ENCODE measurements around the gene TMEM178B.

The TMEM178B gene

DNA sequence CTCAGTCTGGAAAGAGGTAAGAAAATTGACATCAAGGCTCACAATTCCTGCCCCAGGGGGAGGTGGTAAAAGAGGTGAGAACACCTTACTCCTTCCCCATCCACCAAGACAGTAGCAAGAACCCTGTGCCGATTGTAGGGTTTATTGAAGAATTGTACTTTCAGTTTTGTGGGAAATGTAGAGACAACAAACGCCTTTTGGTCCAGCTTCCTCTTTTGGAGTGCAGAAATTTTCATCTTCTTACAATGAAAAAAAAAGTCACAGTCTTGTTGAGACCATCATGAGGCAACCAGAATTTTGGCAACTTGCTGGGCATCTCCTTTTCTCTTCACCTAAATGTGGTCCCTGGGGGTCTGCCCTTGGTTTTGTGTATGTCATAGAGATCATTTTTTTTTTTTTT, 217.7 kb downstream of the TMEM178B start:
- TF ChIP-seq ZNF274 (IDR thresholded peaks at IDR 0.05; ENCODE audit: low read depth, low read length) (no peak), YY1 (IDR thresholded peaks at IDR 0.05; ENCODE audit: insufficient read depth, insufficient read length) (no peak), SUZ12 (IDR thresholded peaks at IDR 0.05; ENCODE audit: extremely low read depth, insufficient read depth, insufficient read length) (no peak)
- H3K4me3 ChIP-seq (ENCODE audit: insufficient read length, low read depth), result no peak overlapping the region
- no peak for DNase-seq (ENCODE audit: low read depth, low spot score)
- no peaks in the 10 kb centered on the region for H3K36me3 ChIP-seq (ENCODE audit: insufficient read depth, insufficient read length, low read length)
- no peaks in the 10 kb centered on the region for H3K27me3 ChIP-seq (ENCODE audit: insufficient read depth, insufficient read length)
- H3K4me1 ChIP-seq (ENCODE audit: insufficient read depth, insufficient read length), result no peaks in the 10 kb centered on the region
- no peak overlapping the region for H3K9ac ChIP-seq (ENCODE audit: insufficient read length, low read depth)
- no peaks in the 10 kb centered on the region for H3K9me3 ChIP-seq (ENCODE audit: insufficient read depth, low read length)

DNA sequence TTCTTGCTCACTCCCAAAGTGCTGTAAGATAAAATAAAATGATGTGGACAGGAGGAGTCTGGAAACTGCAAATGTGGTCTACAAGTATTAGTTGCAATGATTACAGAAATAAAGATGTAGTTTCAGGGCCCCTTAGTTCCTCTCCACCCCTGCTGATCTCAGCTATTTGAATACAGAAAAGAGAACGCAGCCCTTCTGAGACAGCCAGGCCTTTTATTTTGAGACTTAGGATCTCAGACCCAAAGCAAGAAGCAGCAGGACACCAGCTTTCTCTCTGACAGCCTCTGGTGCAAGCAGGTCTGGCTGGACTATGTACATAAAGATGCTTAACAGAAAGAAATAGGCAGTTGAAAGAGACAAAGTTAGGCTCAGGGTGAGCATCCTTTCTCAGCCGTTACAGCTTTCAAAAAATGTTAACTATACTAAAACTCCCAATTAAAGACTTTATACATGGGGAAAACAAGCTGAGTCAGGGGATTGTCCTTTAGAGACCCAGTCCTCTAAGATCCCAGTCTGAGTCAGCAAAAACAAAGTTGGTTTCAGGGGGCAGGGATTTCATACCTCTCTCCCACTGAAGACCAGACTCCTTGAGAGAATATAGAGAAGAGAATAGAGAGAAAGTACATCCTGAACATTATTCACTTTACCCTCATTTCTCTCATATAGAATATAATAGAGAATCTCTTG, 220.4 kb downstream of the TMEM178B start:
- Histone ChIP-seq H3K9me3 (ENCODE audit: insufficient read depth, low read length) (no peaks in the 10 kb centered on the region), H3K27me3 (ENCODE audit: insufficient read depth, insufficient read length) (no peaks in the 10 kb centered on the region), H3K9ac (ENCODE audit: insufficient read length, low read depth) (no peak overlapping the region), H3K36me3 (ENCODE audit: insufficient read depth, insufficient read length, low read length) (no peaks in the 10 kb centered on the region), H3K4me3 (ENCODE audit: insufficient read length, low read depth) (no peak overlapping the region), H3K4me1 (ENCODE audit: insufficient read depth, insufficient read length) (no peaks in the 10 kb centered on the region)
- no peak for DNase-seq (ENCODE audit: low read depth, low spot score)
- no peak for TF ChIP-seq YY1 (IDR thresholded peaks at IDR 0.05; ENCODE audit: insufficient read depth, insufficient read length)
- TF ChIP-seq SUZ12 (IDR thresholded peaks at IDR 0.05; ENCODE audit: extremely low read depth, insufficient read depth, insufficient read length), result no peak
- no peak for TF ChIP-seq ZNF274 (IDR thresholded peaks at IDR 0.05; ENCODE audit: low read depth, low read length)

DNA sequence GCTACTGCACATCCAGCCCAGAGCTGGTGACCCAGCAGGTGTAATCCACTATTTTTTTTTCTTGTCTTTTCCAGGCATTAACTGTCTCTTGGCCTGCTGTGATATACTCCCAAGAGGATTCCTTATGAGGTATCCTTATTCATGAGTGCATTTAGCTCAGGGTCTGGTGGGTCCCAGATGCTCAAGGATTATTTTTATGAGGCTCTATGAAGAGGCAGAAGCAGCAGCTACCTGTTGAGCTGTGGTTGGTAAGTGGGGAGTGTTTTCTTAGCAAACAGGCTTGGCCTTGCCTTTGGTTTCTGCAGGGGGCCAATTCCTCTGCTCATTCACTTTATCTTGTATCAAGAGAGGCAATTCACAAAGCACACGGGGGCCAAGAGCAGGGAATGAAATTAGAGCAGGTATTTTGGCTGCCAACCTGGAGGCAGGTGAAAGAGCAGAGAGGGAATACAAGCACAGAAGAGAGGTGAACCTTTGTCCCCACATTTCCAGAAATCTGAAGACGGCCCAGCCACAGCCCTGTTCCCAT, 221.6 kb downstream of the TMEM178B start:
- Histone ChIP-seq H3K27me3 (ENCODE audit: insufficient read depth, insufficient read length) (no peaks in the 10 kb centered on the region), H3K9ac (ENCODE audit: insufficient read length, low read depth) (no peak overlapping the region), H3K4me1 (ENCODE audit: insufficient read depth, insufficient read length) (no peaks in the 10 kb centered on the region), H3K9me3 (ENCODE audit: insufficient read depth, low read length) (no peaks in the 10 kb centered on the region), H3K4me3 (ENCODE audit: insufficient read length, low read depth) (no peak overlapping the region), H3K36me3 (ENCODE audit: insufficient read depth, insufficient read length, low read length) (no peaks in the 10 kb centered on the region)
- TF ChIP-seq ZNF274 (IDR thresholded peaks at IDR 0.05; ENCODE audit: low read depth, low read length), result no peak
- no peak for TF ChIP-seq YY1 (IDR thresholded peaks at IDR 0.05; ENCODE audit: insufficient read depth, insufficient read length)
- no peak for TF ChIP-seq SUZ12 (IDR thresholded peaks at IDR 0.05; ENCODE audit: extremely low read depth, insufficient read depth, insufficient read length)
- no peak for DNase-seq (ENCODE audit: low read depth, low spot score)

DNA sequence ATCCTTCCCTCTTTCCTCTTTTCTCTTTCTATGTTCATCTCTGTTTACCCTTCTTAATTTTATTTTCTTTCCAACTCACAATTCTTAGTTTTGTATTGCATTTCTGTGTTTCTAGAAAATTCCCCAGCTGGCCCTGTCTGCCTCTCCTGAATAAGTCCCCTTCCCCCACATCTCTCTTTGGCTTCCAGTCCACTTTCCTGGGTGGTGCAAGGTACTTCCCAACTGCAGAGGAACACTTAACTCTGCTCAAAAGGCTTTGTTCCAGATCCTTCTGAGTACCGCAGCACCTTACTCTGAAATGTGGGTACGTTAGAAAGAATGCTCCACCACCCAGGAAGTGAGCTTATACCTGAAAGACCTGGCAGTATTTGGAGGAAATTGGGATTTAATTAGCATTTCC, 227.0 kb downstream of the TMEM178B start:
- H3K4me3 ChIP-seq (ENCODE audit: insufficient read length, low read depth), result no peak overlapping the region
- H3K4me1 ChIP-seq (ENCODE audit: insufficient read depth, insufficient read length), result no peaks in the 10 kb centered on the region
- H3K27me3 ChIP-seq (ENCODE audit: insufficient read depth, insufficient read length), result no peaks in the 10 kb centered on the region
- H3K36me3 ChIP-seq (ENCODE audit: insufficient read depth, insufficient read length, low read length), result no peaks in the 10 kb centered on the region
- TF ChIP-seq ZNF274 (IDR thresholded peaks at IDR 0.05; ENCODE audit: low read depth, low read length), result no peak
- no peak for TF ChIP-seq YY1 (IDR thresholded peaks at IDR 0.05; ENCODE audit: insufficient read depth, insufficient read length)
- TF ChIP-seq SUZ12 (IDR thresholded peaks at IDR 0.05; ENCODE audit: extremely low read depth, insufficient read depth, insufficient read length), result no peak
- no peaks in the 10 kb centered on the region for H3K9me3 ChIP-seq (ENCODE audit: insufficient read depth, low read length)
- H3K9ac ChIP-seq (ENCODE audit: insufficient read length, low read depth), result no peak overlapping the region
- DNase-seq (ENCODE audit: low read depth, low spot score), result no peak

DNA sequence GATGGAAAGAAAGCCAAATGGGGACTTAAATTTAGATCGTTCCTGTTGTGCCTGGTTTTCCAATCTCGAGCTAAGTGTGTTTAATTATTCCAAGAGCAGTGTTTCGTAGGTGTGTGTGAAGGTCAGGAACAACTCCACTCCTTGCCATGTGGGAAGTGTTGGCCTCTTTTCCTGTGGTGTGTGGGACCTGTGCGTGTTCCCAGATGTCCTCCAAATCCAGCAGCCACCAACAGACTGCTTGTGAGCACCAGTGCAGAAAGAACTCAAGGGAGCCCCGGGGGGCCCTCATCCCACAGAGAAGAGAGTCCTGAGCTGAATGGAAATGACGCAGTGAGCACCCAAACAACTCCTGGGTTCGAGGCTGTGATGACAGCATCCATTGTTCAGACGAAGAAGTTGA, 227.7 kb downstream of the TMEM178B start:
- no peaks in the 10 kb centered on the region for H3K27me3 ChIP-seq (ENCODE audit: insufficient read depth, insufficient read length)
- no peak overlapping the region for H3K4me3 ChIP-seq (ENCODE audit: insufficient read length, low read depth)
- no peak overlapping the region for H3K9ac ChIP-seq (ENCODE audit: insufficient read length, low read depth)
- no peaks in the 10 kb centered on the region for H3K36me3 ChIP-seq (ENCODE audit: insufficient read depth, insufficient read length, low read length)
- DNase-seq (ENCODE audit: low read depth, low spot score), result no peak
- H3K9me3 ChIP-seq (ENCODE audit: insufficient read depth, low read length), result no peaks in the 10 kb centered on the region
- TF ChIP-seq ZNF274 (IDR thresholded peaks at IDR 0.05; ENCODE audit: low read depth, low read length), result no peak
- no peak for TF ChIP-seq SUZ12 (IDR thresholded peaks at IDR 0.05; ENCODE audit: extremely low read depth, insufficient read depth, insufficient read length)
- no peak for TF ChIP-seq YY1 (IDR thresholded peaks at IDR 0.05; ENCODE audit: insufficient read depth, insufficient read length)
- no peaks in the 10 kb centered on the region for H3K4me1 ChIP-seq (ENCODE audit: insufficient read depth, insufficient read length)

DNA sequence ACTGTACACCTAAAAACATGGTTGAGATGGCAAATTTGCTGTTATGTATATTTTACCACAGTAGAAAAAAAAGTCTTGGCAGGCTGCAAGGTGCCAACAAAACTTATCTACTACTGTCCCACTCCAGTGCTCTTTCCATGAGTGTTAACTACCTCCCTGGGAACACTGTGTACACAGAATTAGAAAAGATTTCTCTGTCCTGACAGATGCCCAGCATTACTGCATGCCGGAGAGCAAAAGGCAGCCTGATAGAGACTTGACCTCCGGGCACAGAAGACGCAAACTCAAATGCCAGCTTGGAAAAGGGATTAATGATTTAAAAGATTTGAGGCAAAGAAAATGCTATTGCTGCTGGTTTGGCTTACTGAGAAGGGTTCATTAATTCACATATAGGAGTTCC, 228.8 kb downstream of the TMEM178B start:
- Histone ChIP-seq H3K9ac (ENCODE audit: insufficient read length, low read depth) (no peak overlapping the region), H3K27me3 (ENCODE audit: insufficient read depth, insufficient read length) (no peaks in the 10 kb centered on the region), H3K9me3 (ENCODE audit: insufficient read depth, low read length) (no peaks in the 10 kb centered on the region), H3K4me3 (ENCODE audit: insufficient read length, low read depth) (no peak overlapping the region), H3K36me3 (ENCODE audit: insufficient read depth, insufficient read length, low read length) (no peaks in the 10 kb centered on the region), H3K4me1 (ENCODE audit: insufficient read depth, insufficient read length) (no peaks in the 10 kb centered on the region)
- TF ChIP-seq ZNF274 (IDR thresholded peaks at IDR 0.05; ENCODE audit: low read depth, low read length) (no peak), YY1 (IDR thresholded peaks at IDR 0.05; ENCODE audit: insufficient read depth, insufficient read length) (no peak), SUZ12 (IDR thresholded peaks at IDR 0.05; ENCODE audit: extremely low read depth, insufficient read depth, insufficient read length) (no peak)
- DNase-seq (ENCODE audit: low read depth, low spot score), result no peak

DNA sequence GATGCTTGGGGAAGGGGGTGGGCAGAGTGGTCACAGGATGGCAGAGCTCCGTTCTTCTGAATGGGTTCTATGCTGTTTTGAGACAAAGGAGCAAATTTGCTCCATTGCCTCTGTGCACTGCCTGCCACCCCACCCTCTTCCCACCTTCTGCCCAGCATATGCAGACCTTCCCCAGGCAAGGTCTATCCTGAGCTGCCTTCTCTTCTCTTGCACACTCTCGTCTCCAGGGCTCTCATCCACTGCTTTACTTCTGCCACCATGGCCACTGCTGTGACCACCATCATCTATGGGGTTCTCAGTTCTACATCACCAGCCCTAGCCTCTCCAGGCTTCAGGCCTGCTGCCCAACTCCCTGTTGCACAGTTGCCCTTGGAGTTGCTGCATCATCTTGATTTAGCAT, 230.4 kb downstream of the TMEM178B start:
- Histone ChIP-seq H3K4me3 (ENCODE audit: insufficient read length, low read depth) (no peak overlapping the region), H3K9me3 (ENCODE audit: insufficient read depth, low read length) (no peaks in the 10 kb centered on the region)

More for the DNA sequence above, 230.4 kb downstream of the TMEM178B start:
- DNase-seq (ENCODE audit: low read depth, low spot score), result no peak
- Histone ChIP-seq H3K36me3 (ENCODE audit: insufficient read depth, insufficient read length, low read length) (no peaks in the 10 kb centered on the region), H3K9ac (ENCODE audit: insufficient read length, low read depth) (no peak overlapping the region), H3K4me1 (ENCODE audit: insufficient read depth, insufficient read length) (no peaks in the 10 kb centered on the region), H3K27me3 (ENCODE audit: insufficient read depth, insufficient read length) (no peaks in the 10 kb centered on the region)
- no peak for TF ChIP-seq YY1 (IDR thresholded peaks at IDR 0.05; ENCODE audit: insufficient read depth, insufficient read length)
- no peak for TF ChIP-seq SUZ12 (IDR thresholded peaks at IDR 0.05; ENCODE audit: extremely low read depth, insufficient read depth, insufficient read length)
- TF ChIP-seq ZNF274 (IDR thresholded peaks at IDR 0.05; ENCODE audit: low read depth, low read length), result no peak

Data from NT2/D1 (cell line).